GM18511 (cell line): ENCODE results near the gene TLR6.

Source experiments
- ATAC-seq: cut with Tn5 transposase; IDR thresholded peaks from one replicate; pipeline ENCODE4 v1.9.1; 2021; ENCODE audit warnings: mild to moderate bottlenecking, moderate library complexity; ENCODE audit not compliant: unreplicated experiment

Gene TLR6

DNA sequence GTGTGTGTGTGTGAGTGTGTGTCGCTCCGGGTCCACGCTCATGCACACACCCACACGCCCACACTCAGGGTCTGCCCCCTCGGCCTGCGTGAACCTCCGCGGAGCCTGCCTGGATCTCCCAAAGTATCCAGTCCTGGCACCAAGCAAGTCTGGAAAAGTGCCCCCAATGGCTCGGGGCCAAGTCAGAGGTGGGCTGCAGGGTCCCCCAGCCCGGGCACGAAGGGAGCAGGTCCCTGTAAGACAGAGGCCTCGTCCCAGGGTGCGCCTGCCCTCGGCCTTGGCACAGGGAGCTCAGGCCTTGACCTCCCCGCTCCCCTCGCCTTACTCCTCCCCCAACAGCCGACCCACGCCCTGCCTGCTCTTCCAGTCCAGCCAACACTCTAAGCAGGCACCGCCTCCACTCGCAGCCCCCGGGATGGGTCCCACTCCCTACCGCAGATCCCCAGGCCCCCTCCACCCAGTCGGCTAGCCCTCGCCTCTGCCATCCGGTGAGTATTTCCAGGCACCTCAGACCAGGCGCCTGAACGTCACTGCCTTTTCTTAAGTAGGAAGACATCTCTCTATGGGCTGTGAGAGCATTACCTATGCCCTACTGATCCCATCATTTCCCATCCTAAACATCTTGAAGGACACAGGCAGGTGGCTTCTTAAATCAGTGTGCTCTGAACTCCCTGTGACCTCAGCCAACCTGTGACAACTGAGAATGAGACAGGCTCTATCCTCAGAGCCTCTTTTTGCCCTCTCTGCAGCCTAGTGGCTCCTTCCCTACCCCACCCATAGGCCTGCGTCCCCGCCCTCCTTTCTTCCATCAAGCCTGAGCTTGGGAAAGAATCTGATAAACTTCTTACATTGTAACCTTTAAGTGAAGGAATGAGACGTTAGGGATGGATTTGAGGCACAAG is 11.7 kb upstream of the TLR6 start:
- ATAC-seq, result no peak

DNA sequence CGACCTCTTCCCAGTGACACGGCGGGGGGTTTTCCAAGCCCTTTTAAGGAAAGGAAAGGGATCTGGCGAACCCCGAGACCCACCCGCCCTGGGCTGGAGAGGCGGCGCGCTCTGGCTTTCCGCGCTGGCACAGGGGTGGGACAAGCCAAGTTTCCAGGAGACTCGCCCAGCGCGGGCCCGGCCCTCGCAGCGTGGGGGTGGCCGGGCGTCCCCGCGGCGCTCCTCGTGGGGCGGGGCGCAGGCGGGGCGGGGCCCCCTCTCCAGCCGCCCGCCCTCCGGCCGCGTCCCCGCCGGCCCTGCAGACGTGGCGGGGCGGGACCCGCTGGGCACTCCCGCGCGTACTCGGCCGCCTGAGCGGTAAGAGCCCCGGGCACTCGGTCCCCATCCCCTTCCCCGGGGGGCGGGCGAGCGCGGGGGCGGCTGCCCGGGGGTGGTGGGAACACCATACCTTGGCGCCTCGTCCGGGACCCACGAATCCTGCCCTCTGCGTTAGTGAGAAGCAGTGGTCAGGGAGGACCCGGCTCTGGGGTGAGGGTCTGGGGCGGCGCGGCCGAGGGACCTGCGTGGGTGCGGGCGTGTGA is 11.0 kb upstream of the TLR6 start, which contains the start of gene FAM114A1:
Gene FAM114A1, plus strand, starts transcription at position 329 of the 581 bp plus-strand sequence. CDS start 10,273 bp downstream, outside the sequence.
- ATAC-seq, result peak; percentile 92

DNA sequence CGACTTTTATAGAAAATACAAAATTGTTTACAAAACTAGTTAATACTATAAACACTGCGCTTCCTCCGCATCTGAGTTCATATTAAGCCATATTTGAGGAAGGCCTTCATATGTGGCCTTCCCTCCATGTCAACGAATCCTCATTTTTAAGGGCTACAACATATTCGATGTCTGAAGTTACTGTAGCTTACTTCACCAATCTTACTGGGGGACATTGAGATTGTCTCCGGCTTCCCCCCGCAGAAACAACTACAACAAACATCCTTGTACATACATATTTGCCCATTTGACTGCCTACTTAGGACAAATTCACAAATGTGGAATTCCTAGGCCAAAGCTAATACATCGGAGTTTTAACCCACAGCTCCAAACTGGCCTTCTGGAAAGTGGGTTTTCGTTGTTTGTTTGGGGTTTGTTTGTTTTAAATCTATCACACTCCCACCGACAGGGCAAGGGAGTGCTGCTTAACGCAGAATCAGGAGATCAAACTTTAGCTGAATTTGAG is 10.4 kb upstream of the TLR6 start:
- ATAC-seq, result peak; percentile 25

DNA sequence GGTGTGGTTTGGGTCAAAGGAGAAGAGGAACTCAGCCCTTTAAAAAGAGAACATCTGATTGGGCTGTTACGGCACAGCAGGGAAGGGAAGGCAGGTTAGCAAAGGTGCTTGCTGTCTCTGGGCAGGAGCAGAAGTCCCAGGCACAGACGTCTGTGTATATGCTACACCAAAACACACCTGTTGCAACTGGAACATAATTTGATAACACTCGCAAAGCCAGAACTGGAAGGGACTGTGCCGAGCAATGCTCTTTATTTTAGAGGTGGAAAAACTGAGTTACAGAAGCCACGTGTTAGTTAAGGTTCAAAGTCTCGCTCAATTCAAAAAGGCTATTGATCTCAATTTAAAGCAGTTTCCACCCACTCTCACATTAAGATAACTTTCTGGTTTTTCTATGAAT is 8.8 kb upstream of the TLR6 start:
- no peak for ATAC-seq

DNA sequence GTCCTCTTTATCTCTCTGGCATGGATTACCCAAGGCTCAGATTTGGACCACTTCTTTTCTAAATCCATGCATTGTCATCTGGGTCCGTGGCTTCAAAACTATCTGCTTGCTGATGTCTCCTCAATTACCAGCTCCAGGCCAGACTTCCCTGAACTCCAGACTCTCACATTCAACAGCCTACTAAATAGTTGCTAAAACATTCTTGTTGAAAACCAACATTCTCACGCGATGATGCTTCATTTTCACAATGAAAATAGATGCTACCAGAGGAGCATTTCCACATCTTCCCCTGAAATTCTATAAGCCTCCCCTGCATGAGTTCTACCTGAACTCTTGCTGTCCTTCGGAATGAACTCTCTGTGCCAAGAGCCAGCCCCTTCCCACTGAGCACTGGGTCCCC is 5.2 kb upstream of the TLR6 start:
- no peak for ATAC-seq

DNA sequence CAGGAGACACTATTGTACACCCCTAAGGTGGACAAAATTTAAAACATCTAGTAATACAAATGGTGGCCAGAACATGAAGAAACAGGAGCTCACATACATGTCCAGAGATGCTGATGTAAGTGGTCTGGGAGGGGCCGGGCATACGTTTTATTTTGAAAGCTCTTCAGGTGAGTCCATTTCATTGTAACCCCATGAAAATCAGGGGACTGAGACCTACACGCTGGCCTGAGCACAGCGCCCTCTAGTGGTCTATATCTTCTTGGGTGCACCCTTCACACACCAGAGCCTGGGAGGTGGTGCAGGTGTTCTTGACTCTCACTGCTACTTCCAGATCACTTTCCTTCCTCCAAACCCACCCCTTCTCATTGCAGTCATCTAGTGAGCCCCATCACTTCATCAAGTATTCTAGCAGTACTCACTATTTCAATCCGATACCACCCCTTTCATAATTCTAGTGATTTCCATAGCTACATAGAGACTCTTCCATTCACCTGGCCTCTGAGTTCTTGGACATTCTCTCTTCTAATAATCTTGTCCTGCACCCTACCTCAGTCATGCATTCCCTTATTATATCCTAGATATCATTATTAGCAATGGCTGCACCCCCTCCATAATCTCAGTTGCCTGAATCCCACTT is 4.3 kb upstream of the TLR6 start:
- peak; percentile 49 for ATAC-seq

DNA sequence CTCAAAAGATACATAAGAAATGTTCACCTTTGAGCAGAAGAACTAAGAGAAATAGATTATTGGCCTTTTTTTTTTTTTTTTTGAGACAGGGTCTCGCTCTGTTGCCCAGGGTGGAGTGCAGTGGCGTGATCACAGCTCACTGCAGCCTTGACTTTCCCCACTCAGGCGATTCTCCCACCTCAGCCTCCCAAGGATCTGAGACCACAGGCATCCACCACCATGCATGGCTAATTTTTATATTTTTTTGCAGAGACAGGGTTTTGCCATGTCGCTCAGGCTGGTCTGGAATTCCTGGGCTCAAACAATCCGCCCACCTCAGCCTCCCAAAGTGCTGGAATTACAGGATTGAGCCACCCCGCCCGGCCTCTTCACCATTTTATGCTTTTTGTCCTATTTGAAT is 2.9 kb upstream of the TLR6 start:
- ATAC-seq, result no peak

DNA sequence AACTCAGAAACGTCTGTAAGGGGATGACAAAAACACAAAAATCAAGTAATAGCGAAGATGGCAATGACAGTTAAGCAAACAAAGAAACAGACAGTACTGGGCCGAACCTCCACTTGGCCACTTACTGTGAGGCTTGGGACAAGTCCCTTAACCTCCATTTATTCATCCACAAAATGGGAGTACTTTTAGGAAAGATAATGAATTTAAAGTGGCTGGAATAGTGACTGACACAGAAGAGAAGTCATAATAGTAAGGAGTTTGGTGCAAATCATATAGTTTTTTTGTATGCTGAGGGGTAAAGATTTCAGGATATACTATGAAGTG is 1.4 kb upstream of the TLR6 start:
- ATAC-seq, result no peak

DNA sequence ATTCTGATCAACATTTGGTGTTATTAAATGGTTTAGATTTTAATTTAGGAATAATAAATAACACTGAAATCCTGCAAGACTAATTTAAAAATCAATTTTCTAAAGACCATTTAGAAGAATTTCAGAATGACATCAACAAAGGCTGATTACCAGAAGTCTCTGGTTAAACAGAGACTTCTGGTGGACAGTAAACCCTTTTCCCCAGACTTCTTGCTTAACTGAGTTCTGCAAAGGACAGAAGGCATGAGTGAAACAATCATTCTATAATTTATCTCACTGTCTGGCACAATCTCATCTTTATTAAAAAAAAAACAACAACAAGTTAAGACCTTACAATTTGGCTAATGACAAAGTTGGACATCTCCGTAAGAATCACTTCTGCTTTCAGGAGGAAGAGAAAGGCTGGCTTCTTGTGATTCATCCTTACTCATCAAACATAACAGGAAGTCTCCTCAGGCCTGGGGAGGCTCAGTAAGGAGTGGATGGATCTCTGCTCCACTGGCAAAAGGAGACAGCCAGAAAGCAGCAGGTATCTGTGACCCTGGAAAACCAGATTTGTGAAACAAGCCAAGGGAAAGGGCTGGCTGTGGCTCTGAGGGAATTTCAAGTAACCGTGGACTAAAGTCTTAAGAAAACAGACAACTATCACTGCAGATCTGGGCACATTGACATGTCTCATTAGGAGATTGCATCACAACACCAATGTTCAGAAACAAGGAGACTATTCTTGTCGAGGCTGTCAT is 908 bp upstream of the TLR6 start:
- peak; percentile 66 for ATAC-seq

DNA sequence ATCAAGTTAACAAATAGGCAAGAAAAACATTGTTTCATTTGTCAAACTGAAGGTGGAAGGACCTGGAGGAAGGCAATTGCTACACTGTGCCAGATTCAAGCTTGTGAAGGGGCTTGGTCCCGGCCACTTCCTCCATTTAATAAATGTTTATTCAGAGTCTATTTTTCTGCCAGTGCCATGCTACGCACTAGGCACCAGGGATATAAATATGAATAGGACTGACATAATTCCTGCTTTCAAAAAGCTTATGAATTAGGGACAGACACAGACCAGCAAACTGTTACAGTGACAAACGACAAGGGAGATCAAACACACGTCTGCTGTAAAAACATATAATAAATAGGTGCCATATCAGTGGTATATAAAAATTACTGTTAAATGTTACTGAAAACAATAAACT is 571 bp downstream of the TLR6 start:
- peak; percentile 48 for ATAC-seq

DNA sequence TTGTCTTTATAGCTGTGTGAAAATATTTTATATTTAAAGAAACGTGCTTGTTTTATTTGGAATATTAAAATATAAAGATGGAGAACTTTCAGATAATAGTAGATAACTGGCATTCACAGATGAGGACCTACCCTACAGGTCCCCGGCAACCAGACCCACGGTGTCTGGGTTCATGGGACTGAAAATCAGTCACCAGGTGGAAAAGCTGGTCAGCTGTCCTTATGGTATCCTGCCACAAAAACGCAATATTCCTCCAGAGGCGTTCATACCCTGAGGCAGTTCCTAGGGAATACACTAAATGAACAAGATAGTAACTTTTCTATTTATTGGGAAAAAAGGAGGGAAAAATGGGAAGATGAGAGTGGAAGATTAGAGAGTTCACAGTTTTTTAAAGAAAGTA is 1.2 kb downstream of the TLR6 start:
- ATAC-seq, result peak; percentile 32

DNA sequence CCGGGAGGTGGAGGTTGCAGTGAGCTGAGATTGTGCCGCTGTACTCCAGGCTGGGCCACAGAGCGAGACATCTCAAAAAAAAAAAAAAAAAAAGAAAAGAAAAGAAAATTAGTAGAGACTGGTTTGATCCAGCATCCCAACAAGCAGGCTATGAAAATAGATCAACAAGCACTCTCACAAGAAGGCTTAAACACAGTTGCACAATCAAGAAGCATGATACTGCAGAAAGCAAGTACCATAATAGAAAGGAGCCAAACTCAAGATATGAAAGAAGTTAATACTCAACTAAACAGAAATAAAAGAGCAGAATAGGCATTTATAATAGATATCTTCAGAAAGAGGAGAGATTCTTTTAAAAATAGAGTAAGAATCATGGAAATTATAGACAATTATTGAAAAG is 10.6 kb downstream of the TLR6 start:
- no peak for ATAC-seq

DNA sequence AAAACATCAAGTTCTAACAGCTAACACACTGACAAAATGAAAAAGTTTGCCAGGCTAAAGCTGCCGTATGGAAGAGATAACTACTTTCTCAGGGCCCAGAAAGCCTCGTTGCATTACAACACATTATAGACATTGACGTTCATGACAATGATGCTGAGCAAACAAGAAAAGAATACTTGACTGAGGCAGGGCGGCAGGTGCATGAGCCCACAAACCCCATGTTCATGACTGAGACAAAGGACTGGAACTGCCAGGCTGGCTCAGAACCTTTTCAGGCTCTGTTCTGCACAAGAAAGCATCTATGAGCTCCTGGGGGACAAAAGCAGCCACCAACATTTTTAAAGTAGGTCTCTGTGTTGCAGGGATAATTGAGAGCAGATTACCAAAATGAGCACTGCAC is 13.6 kb downstream of the TLR6 start:
- ATAC-seq, result no peak

DNA sequence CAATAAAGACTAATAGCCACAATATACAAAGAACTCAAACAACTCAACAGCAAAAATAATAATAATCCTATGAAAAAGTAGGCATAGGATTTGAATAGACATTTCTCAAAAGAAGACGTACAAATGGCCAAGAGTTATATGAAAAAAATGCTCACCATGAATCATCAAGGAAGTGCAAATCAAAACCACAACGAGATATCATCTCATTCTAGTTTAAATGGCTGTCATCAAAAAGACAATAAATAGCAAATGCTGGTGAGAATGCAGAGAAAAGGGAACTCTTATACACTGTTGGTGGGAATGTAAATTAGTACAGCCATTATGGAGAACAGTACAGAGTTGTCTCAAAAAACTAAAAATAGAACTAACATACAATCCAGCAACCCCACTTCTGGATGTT is 18.8 kb downstream of the TLR6 start:
- no peak for ATAC-seq

DNA sequence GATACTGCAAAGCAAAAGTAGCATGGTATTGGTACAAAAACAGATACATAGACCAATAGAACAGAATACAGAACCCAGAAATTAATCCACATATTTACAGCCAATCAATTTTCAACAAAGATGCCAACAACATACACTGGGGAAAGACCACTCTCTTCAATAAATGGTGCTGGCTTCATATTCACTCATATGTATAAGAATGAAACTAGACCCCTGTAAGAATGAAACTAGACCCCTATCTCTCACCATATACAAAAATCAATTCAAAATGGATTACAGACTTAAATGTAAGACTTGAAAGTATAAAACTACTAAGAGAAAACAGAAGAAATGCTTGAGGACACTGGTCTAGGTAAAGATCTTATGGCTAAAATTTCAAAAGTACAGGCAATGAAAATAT is 19.3 kb downstream of the TLR6 start:
- no peak for ATAC-seq

DNA sequence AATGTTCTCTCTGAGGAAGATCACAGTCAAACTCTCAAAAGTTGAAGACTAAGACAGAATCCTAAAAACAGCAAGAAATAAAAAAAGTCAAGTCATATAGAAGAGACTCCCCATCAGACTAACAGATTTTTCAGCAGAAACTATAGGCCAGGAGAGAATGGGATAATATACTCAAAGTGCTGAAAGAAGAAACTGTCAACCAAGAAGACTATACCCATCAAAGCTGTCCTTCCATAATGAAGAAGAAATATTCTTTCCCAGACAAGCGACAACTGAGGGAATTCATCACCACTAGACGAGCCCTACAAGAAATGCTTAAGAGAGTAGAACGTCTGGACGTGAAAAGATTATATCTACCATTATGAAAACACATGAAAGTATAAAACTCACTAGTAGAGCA is 22.0 kb downstream of the TLR6 start:
- no peak for ATAC-seq

DNA sequence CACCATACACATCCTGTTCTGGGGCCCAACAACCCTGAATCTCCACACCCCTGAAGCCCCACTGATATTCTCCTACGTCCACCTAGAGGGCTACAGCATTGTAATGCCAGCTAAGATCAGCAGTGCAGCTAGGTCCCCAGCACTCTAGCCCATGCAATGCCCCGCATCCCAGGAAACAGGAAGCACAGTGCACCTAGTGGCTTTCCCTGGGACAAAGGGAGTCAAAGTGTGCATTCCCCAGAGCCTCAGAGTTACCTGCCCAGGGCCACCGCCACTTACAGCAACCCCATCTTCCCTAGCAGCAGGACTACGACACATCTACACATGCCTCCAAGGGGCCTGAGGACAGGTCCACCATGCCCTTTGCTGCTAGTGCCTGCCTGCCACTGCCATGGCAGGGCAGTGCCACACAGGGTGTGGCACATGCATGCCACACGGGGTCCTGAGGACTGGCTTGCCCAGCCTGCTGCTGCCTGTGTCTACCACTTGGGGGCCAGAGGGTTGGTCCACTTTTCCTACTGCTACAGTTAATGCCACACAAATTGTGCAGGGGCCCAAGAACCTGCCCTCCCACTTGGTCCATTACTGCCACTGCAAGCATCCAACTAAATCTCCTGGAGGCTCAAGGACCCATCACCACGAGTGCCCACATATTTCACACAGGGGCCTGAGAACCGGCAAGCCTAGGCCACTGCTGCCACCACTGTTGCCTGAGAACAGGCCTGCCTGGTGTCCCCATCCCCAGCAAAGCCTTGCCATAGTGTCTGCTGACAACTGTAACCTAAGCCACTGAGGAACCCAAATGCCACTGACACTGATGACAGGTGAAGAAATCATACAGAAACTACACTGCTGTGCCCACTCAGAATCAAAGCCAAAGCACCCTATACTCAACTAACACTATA is 23.7 kb downstream of the TLR6 start:
- ATAC-seq, result no peak

DNA sequence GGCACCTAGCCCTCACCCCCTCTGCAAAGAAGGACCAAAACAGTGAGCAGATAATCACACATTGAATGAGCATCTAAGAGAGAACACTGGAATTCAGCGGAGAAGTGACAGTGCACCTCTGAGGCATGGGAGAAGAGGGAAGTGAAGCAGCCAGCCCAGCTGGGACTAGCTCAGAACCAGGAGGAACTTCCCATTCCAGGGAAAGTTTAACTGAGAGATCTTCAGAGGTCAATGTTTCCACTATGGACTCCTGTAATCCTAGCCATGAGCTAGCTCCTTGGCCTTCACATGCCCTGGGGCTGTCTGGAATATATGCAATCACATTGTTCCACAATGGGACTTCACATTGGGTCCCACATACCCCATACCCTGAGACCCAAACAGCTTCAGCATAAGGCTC is 24.4 kb downstream of the TLR6 start:
- no peak for ATAC-seq

DNA sequence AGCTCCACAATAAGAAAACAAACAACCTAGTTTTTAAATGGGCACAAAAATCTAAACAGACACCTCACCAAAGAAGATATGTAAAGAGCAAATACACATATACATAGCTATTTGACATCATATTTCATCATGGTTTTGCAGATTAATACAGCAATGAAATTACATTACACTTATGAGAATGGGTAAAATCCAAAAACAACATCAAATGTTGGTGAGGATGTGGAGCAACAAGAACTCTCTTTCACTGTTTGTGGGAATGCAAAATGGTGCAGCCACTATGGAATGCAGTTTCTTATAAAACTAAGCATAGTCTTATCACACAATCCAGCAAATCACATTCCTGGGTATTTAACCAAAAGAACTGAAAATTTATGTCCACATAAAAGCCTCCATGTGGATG is 25.0 kb downstream of the TLR6 start:
- no peak for ATAC-seq

DNA sequence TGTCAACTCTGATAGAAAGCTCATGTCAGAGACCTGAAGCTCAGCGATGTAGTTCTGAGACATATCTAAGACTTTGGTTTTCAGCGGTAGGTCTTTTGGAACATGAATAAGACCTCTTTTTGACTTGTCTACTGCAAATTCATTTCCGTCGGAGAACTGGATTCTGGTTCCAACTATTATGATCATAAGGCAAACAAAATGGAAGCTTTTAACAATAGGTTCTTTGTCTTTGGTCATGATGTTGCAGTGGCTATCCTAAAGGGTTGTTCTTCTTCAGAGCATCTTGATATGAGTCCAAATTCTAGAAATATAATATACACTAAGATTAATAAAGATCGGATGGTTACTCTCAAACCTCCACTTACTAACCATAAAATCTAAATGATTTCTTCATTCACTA is 27.4 kb downstream of the TLR6 start:
- ATAC-seq, result no peak
